K562 (cell line): Measurements from ENCODE around the gene TSC22D3. TPM values are rescaled to one million over a fixed set of nuclear protein-coding genes. Genes with fewer than 3 reads are reported as not detected.

Experiments
- ATAC-seq: fragments of 200-7000 bp; cut with Tn5 transposase; 3 replicates; pipeline ENCODE4 v1.9.1; 2020; ENCODE audit warnings: moderate library complexity
- BruUV-seq: library from RNA; stranded (reverse); fragments of 400-500 nt; replicated peaks from 2 replicates; lab custom pipeline; 2021; lab: Mats Ljungman, UMichigan
- CTCF ChIA-PET: fragments of 300-600 bp; formaldehyde crosslinking; extraction: SDS; loops from one replicate; lab custom pipeline; 2021; ENCODE audit warnings: low intra/inter-chr PET ratio; lab: Yijun Ruan, JAX
- POLR2A ChIA-PET: fragments of 300-600, 350-650 bp; sonication (Branson Sonifier 250); formaldehyde crosslinking; extraction: SDS; loops from one replicate; lab custom pipeline; 2021; ENCODE audit warnings: antibody characterized with exemption, inconsistent platforms; lab: Yijun Ruan, JAX
- DNase-seq, 4 experiments: peaks; one replicate each; pipeline versions ENCODE4 v3.0.0 to v3.0.0-alpha.2; 2011 to 2018; ENCODE audit warnings: low spot score in 3 of 4, mixed read lengths in 3 of 4; ENCODE audit errors: extremely low read depth in 1 of 4
- FAIRE-seq: peaks from 2 replicates; lab custom pipeline; 2011; peaks lifted over from hg19 to GRCh38; lab: Jason Lieb, UNC
- H2AFZ ChIP-seq: 2 replicates; pipeline ENCODE4 v1.6.0; 2011; ENCODE audit warnings: low read depth, low read length, control low read depth, inconsistent platforms
- H3K27ac ChIP-seq: fragments of 200-600 bp; 3 replicates; pipeline ENCODE4 v1.8.0; 2011; ENCODE audit warnings: low read depth, mild to moderate bottlenecking, control low read depth, inconsistent platforms, low read length, moderate library complexity, mixed read lengths; ENCODE audit errors: extremely low read depth
- H3K27me3 ChIP-seq, 2 experiments: fragments of 300-600 bp in 1 of 2; 2 replicates in 1 of 2; 3 replicates in 1 of 2; pipeline versions ENCODE4 v1.6.0 to v1.8.0; 2011; ENCODE audit warnings: inconsistent platforms in 2 of 2, low read length in 2 of 2, mild to moderate bottlenecking in 1 of 2, mixed read lengths in 1 of 2, moderate library complexity in 1 of 2; ENCODE audit not compliant: control insufficient read depth in 2 of 2, insufficient read depth in 2 of 2
- H3K36me3 ChIP-seq: fragments of 300-600 bp; 3 replicates; pipeline ENCODE4 v1.8.0; 2011; ENCODE audit warnings: mild to moderate bottlenecking, low read length, inconsistent platforms; ENCODE audit not compliant: control insufficient read depth, insufficient read depth
- H3K4me1 ChIP-seq, 2 experiments: fragments of 200-600 bp in 1 of 2; replicated peaks in 1 of 2; 2 replicates in 1 of 2; 3 replicates in 1 of 2; pipeline versions ENCODE4 v1.5.1 to v1.8.0; 2011; ENCODE audit warnings: inconsistent platforms in 2 of 2, low read length in 2 of 2, mild to moderate bottlenecking in 1 of 2, mixed read lengths in 1 of 2, moderate library complexity in 1 of 2; ENCODE audit not compliant: control insufficient read depth in 2 of 2, insufficient read depth in 2 of 2
- H3K4me2 ChIP-seq: 2 replicates; pipeline ENCODE4 v1.6.1; 2011; ENCODE audit warnings: low read length, control low read depth, inconsistent platforms, mixed read lengths; ENCODE audit not compliant: insufficient read depth
- H3K4me3 ChIP-seq: fragments of 200-600 bp; sonication (generic), shearing (Covaris generic); 2 replicates; pipeline ENCODE4 v1.5.1; 2016; ENCODE audit warnings: control low read depth, inconsistent platforms
- H3K79me2 ChIP-seq: fragments of 200-600 bp; 3 replicates; pipeline ENCODE4 v1.8.0; 2011; ENCODE audit warnings: low read length, inconsistent platforms; ENCODE audit not compliant: control insufficient read depth, insufficient read depth
- H3K9ac ChIP-seq, 2 experiments: 2 replicates each; pipeline versions ENCODE4 v1.6.0 to v1.6.1; 2011; ENCODE audit warnings: low read depth in 2 of 2, low read length in 2 of 2, control low read depth in 1 of 2, inconsistent platforms in 1 of 2, mild to moderate bottlenecking in 1 of 2, mixed read lengths in 1 of 2; ENCODE audit not compliant: insufficient read depth in 1 of 2
- H3K9me1 ChIP-seq: one replicate; pipeline ENCODE4 v1.6.0; 2011; ENCODE audit warnings: inconsistent platforms, mild to moderate bottlenecking, low read length, moderate library complexity; ENCODE audit not compliant: control insufficient read depth, insufficient read depth
- H3K9me3 ChIP-seq: replicated peaks from 2 replicates; pipeline ENCODE4 v1.5.1; 2011; ENCODE audit warnings: low read depth, low read length, inconsistent platforms; ENCODE audit not compliant: control insufficient read depth, insufficient read depth
- H4K20me1 ChIP-seq: replicated peaks from 2 replicates; pipeline ENCODE4 v1.6.1; 2011; ENCODE audit warnings: low read length, inconsistent platforms, mixed read lengths; ENCODE audit not compliant: control insufficient read depth, insufficient read depth
- ARID1B ChIP-seq: fragments of 450-650 bp; IDR thresholded peaks from 2 replicates; pipeline ENCODE4 v1.6.1; 2016; ENCODE audit warnings: antibody characterized with exemption, mild to moderate bottlenecking, inconsistent platforms
- CEBPG ChIP-seq, 3 experiments: fragments of 200-800 bp in 1 of 3; sonication (Bioruptor generic) in 1 of 3; sonication (generic) in 1 of 3; formaldehyde crosslinking in 1 of 3; IDR thresholded peaks in 2 of 3; conservative IDR thresholded peaks in 1 of 3; 2 replicates each; pipeline versions ENCODE4 v1.6.1 to v1.8.0; 2016 to 2022; ENCODE audit warnings: missing compliant biosample characterization in 2 of 3, missing genetic modification characterization in 2 of 3, mild to moderate bottlenecking in 1 of 3, missing genetic modification reagents in 1 of 3
- CTBP1 ChIP-seq: fragments of 450-650 bp; IDR thresholded peaks from 2 replicates; pipeline ENCODE4 v1.6.1; 2016; ENCODE audit warnings: borderline replicate concordance
- DMBX1 ChIP-seq: fragments of 250-450 bp; sonication (Bioruptor Pico); IDR thresholded peaks from 2 replicates; pipeline ENCODE4 v1.8.0; 2022; ENCODE audit warnings: inconsistent platforms, mild to moderate bottlenecking, moderate library complexity, borderline replicate concordance
- NFIC ChIP-seq: fragments of 450-650 bp; IDR thresholded peaks from 2 replicates; pipeline ENCODE4 v1.6.1; 2017; ENCODE audit warnings: mild to moderate bottlenecking, inconsistent platforms
- SOX6 ChIP-seq: fragments of 450-650 bp; IDR thresholded peaks from 2 replicates; pipeline ENCODE4 v1.6.1; 2014; ENCODE audit warnings: mild to moderate bottlenecking
- TAF9B ChIP-seq: fragments of 450-650 bp; IDR thresholded peaks from 2 replicates; pipeline ENCODE4 v1.6.1; 2018; ENCODE audit warnings: mild to moderate bottlenecking; ENCODE audit not compliant: partially characterized antibody
- VEZF1 ChIP-seq: fragments of 200-800 bp; sonication (Bioruptor generic); IDR thresholded peaks from 2 replicates; pipeline ENCODE4 v1.6.1; 2017; ENCODE audit warnings: missing genetic modification characterization, missing compliant biosample characterization
- ZNF134 ChIP-seq: fragments of 250-450 bp; sonication (Bioruptor Pico); conservative IDR thresholded peaks from 2 replicates; pipeline ENCODE4 v1.4.0; 2020
- ZNF143 ChIP-seq: sonication (generic); formaldehyde crosslinking; IDR thresholded peaks from 2 replicates; pipeline ENCODE4 v1.9.0; 2022; ENCODE audit warnings: mild to moderate bottlenecking, missing genetic modification reagents
- ZNF717 ChIP-seq: fragments of 250-450 bp; sonication (Bioruptor Pico); IDR thresholded peaks from 2 replicates; pipeline ENCODE4 v1.5.0; 2021
- WGBS: fragments of 100-300 bp; shearing (Covaris generic); methylation state at CpG from one replicate; pipeline ENCODE4 v1.1.6; 2016; ENCODE audit warnings: low coverage, mixed read lengths; ENCODE audit not compliant: insufficient coverage; ENCODE audit errors: missing lambda C conversion rate; 5-methylcytosine and 5-hydroxymethylcytosine counted together
- in situ Hi-C: fragments of 300-500 bp; cut with MboI; formaldehyde crosslinking; loops from 4 replicates; pipeline ENCODE4 v1.15.0; 2018; ENCODE audit warnings: inconsistent platforms, mixed read lengths
- intact Hi-C: fragments of 100-400 bp; cut with micrococcal nuclease; formaldehyde crosslinking; loops from 2 replicates; pipeline ENCODE4 v1.14.2; 2022
- polyA plus RNA-seq, 8 experiments: library from polyadenylated mRNA; depleted of rRNA in 4 of 8; stranded (reverse) in 5 of 8; unstranded in 3 of 8; fragments of >200 nt; fragmentation: Nextera tagmentation in 2 of 8; fragmentation: Illumina TruSeq in 1 of 8; extraction: Ambion mirVana in 2 of 8; extraction: Trizol in 1 of 8; gene quantifications; 2 replicates each; pipeline versions ENCODE4 v1.2.1 to v1.2.3, GENCODE V29; 2011 to 2014; ENCODE audit warnings: inconsistent platforms in 1 of 8, missing spikeins in 1 of 8
- total RNA-seq, 7 experiments: library from RNA; depleted of rRNA in 6 of 7; stranded (reverse); fragments of >200 nt in 6 of 7; fragmentation: Illumina TruSeq in 2 of 7; extraction: Trizol in 2 of 7; gene quantifications; 2 replicates each; pipeline versions ENCODE4 v1.2.1 to v1.2.3, GENCODE V29; 2011 to 2021; ENCODE audit warnings: low replicate concordance in 1 of 7
- TF ChIP-seq, protein P1 (sequence below): fragments of 250-450 bp; sonication (Bioruptor Pico); IDR thresholded peaks from 2 replicates; pipeline ENCODE4 v1.5.0; 2020; ENCODE audit warnings: mild to moderate bottlenecking
- TF ChIP-seq, protein P2 (sequence below): IDR thresholded peaks from 2 replicates; pipeline ENCODE4 v1.6.1; 2011; ENCODE audit not compliant: insufficient read length; ENCODE audit errors: extremely low read depth

The TSC22D3 gene
- total and polyA plus RNA-seq, 9 of the 15 experiments (the other 6 are each of a cell fraction or from before 2014, with no cell fraction given), result 0.48 to 3.0 (median 0.87) TPM

GRCh38 chrX:107728371-107729099 is 47.1 kb downstream of the TSC22D3 start (continued):
- TF ChIP-seq CEBPG (CRISPR knock-in tag; IDR thresholded peaks at IDR 0.05) (no peak), CEBPG (tag; conservative IDR thresholded peaks at IDR 0.05 in 1 of 2, IDR thresholded peaks at IDR 0.05 in 1 of 2) (no peak)
- TF ChIP-seq, protein P1, sequence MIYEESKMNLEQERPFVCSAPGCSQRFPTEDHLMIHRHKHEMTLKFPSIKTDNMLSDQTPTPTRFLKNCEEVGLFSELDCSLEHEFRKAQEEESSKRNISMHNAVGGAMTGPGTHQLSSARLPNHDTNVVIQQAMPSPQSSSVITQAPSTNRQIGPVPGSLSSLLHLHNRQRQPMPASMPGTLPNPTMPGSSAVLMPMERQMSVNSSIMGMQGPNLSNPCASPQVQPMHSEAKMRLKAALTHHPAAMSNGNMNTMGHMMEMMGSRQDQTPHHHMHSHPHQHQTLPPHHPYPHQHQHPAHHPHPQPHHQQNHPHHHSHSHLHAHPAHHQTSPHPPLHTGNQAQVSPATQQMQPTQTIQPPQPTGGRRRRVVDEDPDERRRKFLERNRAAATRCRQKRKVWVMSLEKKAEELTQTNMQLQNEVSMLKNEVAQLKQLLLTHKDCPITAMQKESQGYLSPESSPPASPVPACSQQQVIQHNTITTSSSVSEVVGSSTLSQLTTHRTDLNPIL, result no peak

DNA sequence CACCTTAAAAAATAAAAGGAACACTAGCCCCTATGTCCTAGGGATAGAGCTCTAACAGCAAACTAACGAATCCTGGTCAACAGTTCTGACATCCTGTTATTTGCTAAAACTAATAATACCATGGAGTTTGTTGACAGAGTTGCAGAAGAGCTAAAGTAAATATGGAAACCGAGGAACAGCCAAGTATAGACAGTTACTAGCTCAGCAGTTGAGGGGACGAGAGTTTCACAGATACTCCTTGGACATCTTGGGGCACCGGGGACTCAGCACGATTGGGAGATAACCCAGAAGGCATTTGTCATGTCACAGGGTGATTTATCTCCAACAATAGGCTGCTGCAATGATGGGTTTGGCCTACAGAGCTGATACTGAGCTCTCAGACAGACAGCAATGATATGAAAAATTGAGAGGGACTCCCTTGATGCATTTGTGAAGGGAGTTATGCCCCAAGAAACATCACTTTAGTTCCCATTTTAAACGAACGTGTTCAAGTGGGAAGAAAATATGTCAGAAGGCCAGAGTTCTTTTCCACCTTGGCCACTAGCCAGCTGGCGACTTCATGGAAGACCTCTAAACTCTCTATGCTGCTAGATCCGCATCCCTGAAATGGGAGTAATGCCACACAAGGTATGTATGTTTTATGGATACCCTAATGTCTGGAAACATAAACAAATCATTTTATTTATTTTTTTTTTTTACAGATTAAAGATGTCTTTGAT is 48.6 kb downstream of the TSC22D3 start:
- H3K27ac ChIP-seq, result 0 out of 3 replicates have a peak overlapping the region, but pooled peaks have one; percentile 13
- peak overlapping the region in 1 of 2 experiments; percentile 25; a peak in 1 of 4 replicates for H3K9ac ChIP-seq
- BruUV-seq, result no TSS peak
- no peaks in the 10 kb centered on the region for H4K20me1 ChIP-seq
- WGBS, result 10% methylated on average over 9 of the region's 9 CpGs
- DNase-seq, result peak in 3 of 4 experiments; percentile 17 to 67 (median 44)
- POLR2A ChIA-PET, result interaction anchor here (0.5 to 1.1 kb wide), 6 partner anchors 15 to 506 kb away, joined by 3 to 4 read pairs (median 3); partner anchors contain the start of gene PRPS1
- CTCF ChIA-PET, result no interaction called here
- no peaks in the 10 kb centered on the region for H3K9me1 ChIP-seq
- H3K4me1 ChIP-seq, result peaks cover 17 to 45% of the 10 kb centered on the region in 2 experiments; a peak in 4 of 5 replicates
- no peaks in the 10 kb centered on the region for H3K79me2 ChIP-seq
- FAIRE-seq, result peak; percentile 54
- no peaks in the 10 kb centered on the region for H3K36me3 ChIP-seq
- H3K9me3 ChIP-seq, result no peaks in the 10 kb centered on the region
- ATAC-seq, result peak; percentile 79
- H2AFZ ChIP-seq, result 0 out of 2 replicates have a peak overlapping the region, but pooled peaks have one; percentile 55
- H3K4me2 ChIP-seq, result peak overlapping the region; percentile 39
- H3K27me3 ChIP-seq, result no peaks in the 10 kb centered on the region
- H3K4me3 ChIP-seq, result no peak overlapping the region
- in situ Hi-C loops (no loop called here), intact Hi-C loops (no loop called here)
- TF ChIP-seq DMBX1 (CRISPR knock-in tag) (no peak), ZNF717 (CRISPR knock-in tag) (no peak), ARID1B (peak; percentile 58), NFIC (peak; percentile 81), TAF9B (no peak), ZNF143 (CRISPR knock-in tag) (no peak), CTBP1 (peak; percentile 87), SOX6 (peak; percentile 78), VEZF1 (peak; percentile 13; the same call in 1 of the 2 replicates), ZNF134 (CRISPR knock-in tag) (peak; percentile 77)
- TF ChIP-seq, protein P2, sequence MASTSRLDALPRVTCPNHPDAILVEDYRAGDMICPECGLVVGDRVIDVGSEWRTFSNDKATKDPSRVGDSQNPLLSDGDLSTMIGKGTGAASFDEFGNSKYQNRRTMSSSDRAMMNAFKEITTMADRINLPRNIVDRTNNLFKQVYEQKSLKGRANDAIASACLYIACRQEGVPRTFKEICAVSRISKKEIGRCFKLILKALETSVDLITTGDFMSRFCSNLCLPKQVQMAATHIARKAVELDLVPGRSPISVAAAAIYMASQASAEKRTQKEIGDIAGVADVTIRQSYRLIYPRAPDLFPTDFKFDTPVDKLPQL, result no peak
